ENCODE data around the gene SH3GL2.

The SH3GL2 gene

GRCh38 chr9:17653947-17654465 lies 75.1 kb downstream of the SH3GL2 start:
- Histone ChIP-seq H3K4me1 (ENCODE audit: control insufficient read depth, insufficient read depth, low read length, unreplicated experiment) (no peaks in the 10 kb centered on the region), H3K4me3 (ENCODE audit: low read depth, low read length) (no peak overlapping the region), H2AFZ (ENCODE audit: low read length, unreplicated experiment) (no peak overlapping the region), H3K27me3 (ENCODE audit: insufficient read depth, low read length) (peaks cover 57% of the 10 kb centered on the region), H3K27ac (ENCODE audit: low read depth, low read length) (no peak overlapping the region), H3K36me3 (ENCODE audit: insufficient read depth, low read length) (no peaks in the 10 kb centered on the region), H3K79me2 (ENCODE audit: control insufficient read depth, insufficient read depth, low read length, unreplicated experiment) (no peaks in the 10 kb centered on the region)

- H3K4me1 ChIP-seq (ENCODE audit: control insufficient read depth, insufficient read depth, low read length, unreplicated experiment) = no peaks in the 10 kb centered on the region
Measured at GRCh38 chr9:17656889-17657288, 78.0 kb downstream of the SH3GL2 start.

DNA sequence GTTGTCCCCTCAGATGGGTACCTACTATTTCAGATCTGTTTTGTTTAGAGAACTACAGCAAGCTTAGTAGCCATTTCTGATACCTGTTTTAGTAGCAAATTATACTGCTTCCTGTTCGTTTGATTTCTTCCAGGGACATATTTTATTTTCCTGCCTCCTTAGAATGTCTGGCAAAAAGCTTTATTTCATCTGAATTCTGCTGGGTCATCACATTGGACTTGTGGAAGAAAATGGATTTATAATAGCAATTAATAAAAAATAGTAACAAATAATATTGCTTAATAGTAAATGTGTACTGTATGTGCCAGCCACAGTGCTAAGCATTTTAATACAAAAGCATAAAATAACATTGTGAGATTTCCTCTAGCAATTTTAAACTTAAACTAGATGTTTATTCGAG lies 79.4 kb downstream of the SH3GL2 start:
- peaks cover 69% of the 10 kb centered on the region for H3K27me3 ChIP-seq (ENCODE audit: insufficient read depth, low read length)
- H3K4me1 ChIP-seq (ENCODE audit: control insufficient read depth, insufficient read depth, low read length, unreplicated experiment) = no peaks in the 10 kb centered on the region
- H3K79me2 ChIP-seq (ENCODE audit: control insufficient read depth, insufficient read depth, low read length, unreplicated experiment) = no peaks in the 10 kb centered on the region
- no peak overlapping the region for H2AFZ ChIP-seq (ENCODE audit: low read length, unreplicated experiment)
- H3K4me3 ChIP-seq (ENCODE audit: low read depth, low read length) = no peak overlapping the region
- no peak overlapping the region for H3K27ac ChIP-seq (ENCODE audit: low read depth, low read length)
- H3K36me3 ChIP-seq (ENCODE audit: insufficient read depth, low read length) = no peaks in the 10 kb centered on the region

More at GRCh38 chr9:17656889-17657288, 78.0 kb downstream of the SH3GL2 start:
- no peak overlapping the region for H3K4me3 ChIP-seq (ENCODE audit: low read depth, low read length)
- H3K27me3 ChIP-seq (ENCODE audit: insufficient read depth, low read length) = peaks cover 61% of the 10 kb centered on the region
- no peak overlapping the region for H2AFZ ChIP-seq (ENCODE audit: low read length, unreplicated experiment)
- H3K79me2 ChIP-seq (ENCODE audit: control insufficient read depth, insufficient read depth, low read length, unreplicated experiment) = no peaks in the 10 kb centered on the region
- no peak overlapping the region for H3K27ac ChIP-seq (ENCODE audit: low read depth, low read length)
- no peaks in the 10 kb centered on the region for H3K36me3 ChIP-seq (ENCODE audit: insufficient read depth, low read length)

- no peak overlapping the region for H3K4me3 ChIP-seq (ENCODE audit: low read depth, low read length)
- no peak overlapping the region for H2AFZ ChIP-seq (ENCODE audit: low read length, unreplicated experiment)
- no peaks in the 10 kb centered on the region for H3K4me1 ChIP-seq (ENCODE audit: control insufficient read depth, insufficient read depth, low read length, unreplicated experiment)
- H3K36me3 ChIP-seq (ENCODE audit: insufficient read depth, low read length) = no peaks in the 10 kb centered on the region
- no peaks in the 10 kb centered on the region for H3K79me2 ChIP-seq (ENCODE audit: control insufficient read depth, insufficient read depth, low read length, unreplicated experiment)
- H3K27me3 ChIP-seq (ENCODE audit: insufficient read depth, low read length) = peaks cover 64% of the 10 kb centered on the region
- H3K27ac ChIP-seq (ENCODE audit: low read depth, low read length) = no peak overlapping the region
Measured at GRCh38 chr9:17660158-17660557, 81.3 kb downstream of the SH3GL2 start.

GRCh38 chr9:17665450-17665849 lies 86.6 kb downstream of the SH3GL2 start:
- Histone ChIP-seq H3K36me3 (ENCODE audit: insufficient read depth, low read length) (no peaks in the 10 kb centered on the region), H2AFZ (ENCODE audit: low read length, unreplicated experiment) (no peak overlapping the region), H3K27me3 (ENCODE audit: insufficient read depth, low read length) (peaks cover 54% of the 10 kb centered on the region), H3K4me3 (ENCODE audit: low read depth, low read length) (no peak overlapping the region), H3K79me2 (ENCODE audit: control insufficient read depth, insufficient read depth, low read length, unreplicated experiment) (no peaks in the 10 kb centered on the region), H3K27ac (ENCODE audit: low read depth, low read length) (no peak overlapping the region), H3K4me1 (ENCODE audit: control insufficient read depth, insufficient read depth, low read length, unreplicated experiment) (no peaks in the 10 kb centered on the region)

DNA sequence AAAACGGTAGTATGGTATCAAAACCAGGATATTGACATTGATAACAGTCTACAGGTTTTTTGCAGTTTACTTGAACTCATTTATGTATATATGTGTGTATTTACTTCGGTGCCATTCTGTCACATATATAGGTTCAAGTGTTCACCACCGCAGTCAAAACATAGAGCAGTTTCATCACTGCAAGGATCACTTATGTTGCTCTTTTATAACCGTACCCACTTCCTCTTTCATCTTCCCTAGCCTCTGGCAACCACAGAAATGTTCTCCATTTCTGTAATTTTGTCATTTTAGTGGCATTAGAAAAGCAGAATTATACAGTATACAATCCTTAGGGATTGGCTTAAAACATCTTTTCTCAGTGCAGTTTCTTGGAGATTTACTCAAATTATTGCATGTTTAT lies 90.3 kb downstream of the SH3GL2 start:
- no peak overlapping the region for H3K27ac ChIP-seq (ENCODE audit: low read depth, low read length)

DNA sequence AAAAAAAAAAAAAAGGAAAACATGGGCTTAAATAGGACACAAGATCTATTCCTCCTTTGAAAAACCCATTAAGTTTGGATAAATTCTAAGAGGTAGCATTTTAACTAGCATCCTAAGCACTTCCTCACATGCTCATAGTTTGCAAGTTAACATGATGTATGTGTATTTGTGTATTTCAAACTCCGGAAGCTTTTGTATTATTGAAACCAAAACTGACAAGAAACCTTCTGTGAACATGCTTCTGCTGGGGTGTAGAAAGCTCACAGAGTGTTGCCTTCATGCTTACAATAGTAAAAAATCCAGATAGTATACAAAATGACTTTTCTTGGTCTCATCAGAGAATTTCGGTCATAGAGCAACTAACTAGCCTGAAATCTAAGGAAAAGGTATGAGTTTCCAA lies 103.8 kb downstream of the SH3GL2 start:
- H3K27ac ChIP-seq (ENCODE audit: low read depth, low read length) = no peak overlapping the region
- no peaks in the 10 kb centered on the region for H3K4me1 ChIP-seq (ENCODE audit: control insufficient read depth, insufficient read depth, low read length, unreplicated experiment)
- H3K27me3 ChIP-seq (ENCODE audit: insufficient read depth, low read length) = peaks cover 2% of the 10 kb centered on the region; the same call in 1 of the 2 replicates
- no peaks in the 10 kb centered on the region for H3K36me3 ChIP-seq (ENCODE audit: insufficient read depth, low read length)
- no peak overlapping the region for H3K4me3 ChIP-seq (ENCODE audit: low read depth, low read length)
- H3K79me2 ChIP-seq (ENCODE audit: control insufficient read depth, insufficient read depth, low read length, unreplicated experiment) = no peaks in the 10 kb centered on the region
- H2AFZ ChIP-seq (ENCODE audit: low read length, unreplicated experiment) = no peak overlapping the region

More for the DNA sequence above, 90.3 kb downstream of the SH3GL2 start:
- no peaks in the 10 kb centered on the region for H3K79me2 ChIP-seq (ENCODE audit: control insufficient read depth, insufficient read depth, low read length, unreplicated experiment)
- no peak overlapping the region for H3K4me3 ChIP-seq (ENCODE audit: low read depth, low read length)
- H3K36me3 ChIP-seq (ENCODE audit: insufficient read depth, low read length) = no peaks in the 10 kb centered on the region
- peaks cover 41% of the 10 kb centered on the region for H3K27me3 ChIP-seq (ENCODE audit: insufficient read depth, low read length)
- H2AFZ ChIP-seq (ENCODE audit: low read length, unreplicated experiment) = no peak overlapping the region
- H3K4me1 ChIP-seq (ENCODE audit: control insufficient read depth, insufficient read depth, low read length, unreplicated experiment) = no peaks in the 10 kb centered on the region

DNA sequence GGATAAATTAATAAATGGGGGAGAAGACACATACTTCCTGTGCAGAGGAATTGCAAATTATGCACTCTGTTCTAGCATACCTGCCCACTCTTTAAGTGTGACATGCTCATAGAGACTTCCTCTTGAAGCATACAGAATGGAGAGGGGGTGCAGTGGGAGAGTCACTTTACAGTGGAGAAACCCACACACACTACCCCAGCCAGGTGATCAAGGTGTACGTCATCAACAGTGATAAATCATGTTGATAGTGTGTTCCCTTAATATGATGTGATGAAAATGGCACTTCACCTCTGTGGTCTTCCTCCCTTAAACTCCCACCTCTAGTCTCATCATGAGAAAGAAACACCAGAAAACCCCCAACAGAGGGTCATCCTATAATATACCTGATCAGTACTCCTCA lies 110.0 kb downstream of the SH3GL2 start:
- no peaks in the 10 kb centered on the region for H3K79me2 ChIP-seq (ENCODE audit: control insufficient read depth, insufficient read depth, low read length, unreplicated experiment)
- no peaks in the 10 kb centered on the region for H3K36me3 ChIP-seq (ENCODE audit: insufficient read depth, low read length)
- no peak overlapping the region for H3K4me3 ChIP-seq (ENCODE audit: low read depth, low read length)
- no peaks in the 10 kb centered on the region for H3K4me1 ChIP-seq (ENCODE audit: control insufficient read depth, insufficient read depth, low read length, unreplicated experiment)
- H3K27ac ChIP-seq (ENCODE audit: low read depth, low read length) = no peak overlapping the region
- H3K27me3 ChIP-seq (ENCODE audit: insufficient read depth, low read length) = peaks cover 10% of the 10 kb centered on the region; the same call in 1 of the 2 replicates
- no peak overlapping the region for H2AFZ ChIP-seq (ENCODE audit: low read length, unreplicated experiment)

DNA sequence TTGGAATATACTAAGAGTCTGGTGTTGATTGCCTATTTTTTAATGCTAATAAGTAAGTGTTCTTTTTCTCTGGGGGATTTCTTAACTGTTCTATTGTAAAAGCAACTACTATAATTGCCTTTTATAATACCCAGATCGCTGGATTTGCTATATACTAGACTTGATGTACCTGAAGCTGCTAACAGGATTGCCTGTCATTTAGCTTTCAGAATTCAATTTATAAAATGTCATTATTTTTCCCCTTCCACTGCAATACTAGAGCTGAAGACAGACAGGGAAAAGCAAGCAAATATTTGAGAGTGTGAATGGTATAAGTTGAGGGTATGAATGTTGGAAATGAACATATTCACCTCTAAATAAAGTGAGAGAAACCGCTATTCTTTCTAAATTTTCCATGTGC lies 115.5 kb downstream of the SH3GL2 start:
- Histone ChIP-seq H3K4me1 (ENCODE audit: control insufficient read depth, insufficient read depth, low read length, unreplicated experiment) (no peaks in the 10 kb centered on the region), H3K79me2 (ENCODE audit: control insufficient read depth, insufficient read depth, low read length, unreplicated experiment) (no peaks in the 10 kb centered on the region), H3K27ac (ENCODE audit: low read depth, low read length) (no peak overlapping the region), H2AFZ (ENCODE audit: low read length, unreplicated experiment) (no peak overlapping the region), H3K4me3 (ENCODE audit: low read depth, low read length) (no peak overlapping the region), H3K36me3 (ENCODE audit: insufficient read depth, low read length) (no peaks in the 10 kb centered on the region), H3K27me3 (ENCODE audit: insufficient read depth, low read length) (peaks cover 8% of the 10 kb centered on the region)

DNA sequence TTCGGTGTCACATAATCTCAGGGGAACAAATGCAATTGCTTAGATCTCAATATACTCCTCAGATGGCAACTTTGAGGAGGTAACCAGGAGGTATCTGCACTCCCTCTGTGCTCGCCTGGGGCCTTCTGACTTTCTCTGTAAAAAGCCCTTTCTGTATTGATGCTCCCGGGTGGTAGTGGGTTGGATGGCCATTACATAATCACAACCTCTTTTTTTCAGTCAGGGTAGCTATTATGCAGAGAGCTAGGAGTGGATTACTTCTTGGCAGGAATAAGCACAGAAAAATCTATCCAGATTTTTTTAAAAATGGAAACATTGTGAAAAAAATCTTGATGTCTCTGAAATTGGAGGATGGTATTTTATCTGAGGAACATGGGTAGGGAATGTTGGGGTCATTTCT lies 116.6 kb downstream of the SH3GL2 start:
- Histone ChIP-seq H3K27me3 (ENCODE audit: insufficient read depth, low read length) (peaks cover 12% of the 10 kb centered on the region), H2AFZ (ENCODE audit: low read length, unreplicated experiment) (no peak overlapping the region), H3K36me3 (ENCODE audit: insufficient read depth, low read length) (no peaks in the 10 kb centered on the region), H3K4me3 (ENCODE audit: low read depth, low read length) (no peak overlapping the region), H3K4me1 (ENCODE audit: control insufficient read depth, insufficient read depth, low read length, unreplicated experiment) (no peaks in the 10 kb centered on the region), H3K79me2 (ENCODE audit: control insufficient read depth, insufficient read depth, low read length, unreplicated experiment) (no peaks in the 10 kb centered on the region), H3K27ac (ENCODE audit: low read depth, low read length) (no peak overlapping the region)

DNA sequence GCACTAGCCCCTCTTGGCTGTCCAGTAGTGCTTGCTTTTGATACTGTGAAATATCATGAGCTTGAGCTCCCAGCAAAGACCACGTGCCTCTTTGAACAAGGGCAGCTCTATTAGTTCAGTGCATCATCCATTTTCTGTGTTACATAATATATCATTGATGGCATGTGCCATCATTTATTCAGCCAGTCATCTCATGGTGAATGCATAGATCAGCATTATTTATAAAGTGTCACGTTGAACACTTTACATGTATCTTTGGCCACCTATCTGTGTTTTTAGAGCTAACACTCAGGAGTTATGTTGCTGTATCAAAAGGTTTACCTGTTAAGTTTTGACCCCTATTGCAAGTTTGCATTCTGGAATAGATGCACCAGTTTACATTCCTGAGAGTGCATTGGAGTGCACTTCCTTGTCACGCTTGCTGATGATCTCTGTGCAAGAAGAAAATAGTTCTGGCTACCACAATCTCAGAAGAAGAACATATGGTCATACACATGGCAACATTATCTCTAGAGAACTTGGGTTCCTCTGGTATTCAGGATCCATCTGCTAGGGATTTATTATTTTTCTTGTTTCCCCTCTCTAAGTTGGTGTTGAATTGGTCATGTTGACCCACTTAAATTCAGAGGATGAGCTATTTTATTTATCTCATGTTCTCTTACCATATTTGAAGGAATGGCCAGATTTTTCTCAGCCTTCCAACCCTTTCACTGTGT lies 120.9 kb downstream of the SH3GL2 start:
- Histone ChIP-seq H3K27me3 (ENCODE audit: insufficient read depth, low read length) (peaks cover 23% of the 10 kb centered on the region), H2AFZ (ENCODE audit: low read length, unreplicated experiment) (no peak overlapping the region), H3K27ac (ENCODE audit: low read depth, low read length) (no peak overlapping the region), H3K79me2 (ENCODE audit: control insufficient read depth, insufficient read depth, low read length, unreplicated experiment) (no peaks in the 10 kb centered on the region), H3K4me1 (ENCODE audit: control insufficient read depth, insufficient read depth, low read length, unreplicated experiment) (no peaks in the 10 kb centered on the region), H3K36me3 (ENCODE audit: insufficient read depth, low read length) (no peaks in the 10 kb centered on the region), H3K4me3 (ENCODE audit: low read depth, low read length) (no peak overlapping the region)

Data from ACC112 (cell line).